HUES6 (cell line): ENCODE results near the gene ADA.

Experiments
- H3K27ac ChIP-seq: 2 replicates; pipeline ENCODE4 v1.7.0; 2013; ENCODE audit warnings: low read depth, mild to moderate bottlenecking, low read length, inconsistent platforms
- H3K27me3 ChIP-seq: 2 replicates; pipeline ENCODE4 v1.6.1; 2013; ENCODE audit warnings: low read length; ENCODE audit not compliant: control insufficient read depth, insufficient read depth
- H3K36me3 ChIP-seq: 2 replicates; pipeline ENCODE4 v1.6.1; 2013; ENCODE audit warnings: low read length; ENCODE audit not compliant: control insufficient read depth, insufficient read depth
- H3K4me1 ChIP-seq: 2 replicates; pipeline ENCODE4 v1.6.1; 2013; ENCODE audit warnings: low read length; ENCODE audit not compliant: control insufficient read depth, insufficient read depth
- H3K4me3 ChIP-seq: 2 replicates; pipeline ENCODE4 v1.5.1; 2013; ENCODE audit warnings: low read depth, low read length
- H3K9ac ChIP-seq: one replicate; pipeline ENCODE4 v1.6.1; 2013; ENCODE audit warnings: mild to moderate bottlenecking, low read length
- H3K9me3 ChIP-seq: 2 replicates; pipeline ENCODE4 v1.6.1; 2013; ENCODE audit warnings: low read depth, low read length; ENCODE audit not compliant: control insufficient read depth, insufficient read depth

The ADA gene

GRCh38 chr20:44624152-44624551 lies 27.3 kb downstream of the ADA start:
- Histone ChIP-seq H3K36me3 (peaks cover 31% of the 10 kb centered on the region), H3K9ac (no peak overlapping the region), H3K9me3 (peaks cover 7% of the 10 kb centered on the region; the same call in 1 of the 2 replicates), H3K27me3 (peaks cover 35% of the 10 kb centered on the region), H3K27ac (no peak overlapping the region), H3K4me3 (no peak overlapping the region), H3K4me1 (no peaks in the 10 kb centered on the region)

GRCh38 chr20:44622501-44623270 lies 28.8 kb downstream of the ADA start:
- peaks cover 7% of the 10 kb centered on the region; the same call in 1 of the 2 replicates for H3K9me3 ChIP-seq
- peaks cover 38% of the 10 kb centered on the region for H3K36me3 ChIP-seq
- peaks cover 47% of the 10 kb centered on the region for H3K27me3 ChIP-seq
- H3K4me1 ChIP-seq = peaks cover 5% of the 10 kb centered on the region; the same call in 1 of the 2 replicates
- no peak overlapping the region for H3K9ac ChIP-seq
- no peak overlapping the region for H3K27ac ChIP-seq
- no peak overlapping the region for H3K4me3 ChIP-seq

GRCh38 chr20:44621939-44622338 lies 29.6 kb downstream of the ADA start:
- peaks cover 38% of the 10 kb centered on the region for H3K36me3 ChIP-seq
- H3K4me3 ChIP-seq = no peak overlapping the region
- H3K4me1 ChIP-seq = peaks cover 12% of the 10 kb centered on the region
- H3K27me3 ChIP-seq = peaks cover 53% of the 10 kb centered on the region
- H3K9me3 ChIP-seq = peaks cover 7% of the 10 kb centered on the region; the same call in 1 of the 2 replicates
- H3K27ac ChIP-seq = no peak overlapping the region
- H3K9ac ChIP-seq = no peak overlapping the region

- peaks cover 38% of the 10 kb centered on the region for H3K36me3 ChIP-seq
- no peak overlapping the region for H3K27ac ChIP-seq
- no peak overlapping the region for H3K9ac ChIP-seq
- H3K27me3 ChIP-seq = peaks cover 57% of the 10 kb centered on the region
- H3K9me3 ChIP-seq = peaks cover 7% of the 10 kb centered on the region; the same call in 1 of the 2 replicates
- no peak overlapping the region for H3K4me3 ChIP-seq
- H3K4me1 ChIP-seq = peaks cover 18% of the 10 kb centered on the region
Measured at GRCh38 chr20:44621325-44621724, 30.2 kb downstream of the ADA start.

GRCh38 chr20:44620030-44620429 lies 31.5 kb downstream of the ADA start:
- H3K9ac ChIP-seq = no peak overlapping the region

GRCh38 chr20:44619294-44619693 lies 32.2 kb downstream of the ADA start:
- H3K9me3 ChIP-seq = peaks cover 7% of the 10 kb centered on the region; the same call in 1 of the 2 replicates
- H3K9ac ChIP-seq = no peak overlapping the region
- H3K4me1 ChIP-seq = peaks cover 35% of the 10 kb centered on the region
- no peak overlapping the region for H3K4me3 ChIP-seq
- peaks cover 66% of the 10 kb centered on the region for H3K27me3 ChIP-seq
- no peak overlapping the region for H3K27ac ChIP-seq
- H3K36me3 ChIP-seq = peaks cover 42% of the 10 kb centered on the region

More at GRCh38 chr20:44620030-44620429, 31.5 kb downstream of the ADA start:
- Histone ChIP-seq H3K27me3 (peaks cover 66% of the 10 kb centered on the region), H3K4me1 (peaks cover 31% of the 10 kb centered on the region), H3K9me3 (peaks cover 7% of the 10 kb centered on the region; the same call in 1 of the 2 replicates), H3K27ac (no peak overlapping the region), H3K4me3 (no peak overlapping the region), H3K36me3 (peaks cover 38% of the 10 kb centered on the region)

GRCh38 chr20:44618318-44618731 lies 33.2 kb downstream of the ADA start:
- H3K4me3 ChIP-seq = no peak overlapping the region
- H3K27ac ChIP-seq = no peak overlapping the region
- peaks cover 40% of the 10 kb centered on the region for H3K36me3 ChIP-seq
- H3K27me3 ChIP-seq = peaks cover 66% of the 10 kb centered on the region
- H3K4me1 ChIP-seq = peaks cover 35% of the 10 kb centered on the region
- H3K9ac ChIP-seq = no peak overlapping the region
- peaks cover 7% of the 10 kb centered on the region; the same call in 1 of the 2 replicates for H3K9me3 ChIP-seq

- H3K36me3 ChIP-seq = peaks cover 32% of the 10 kb centered on the region
- H3K4me1 ChIP-seq = peaks cover 35% of the 10 kb centered on the region
Measured at GRCh38 chr20:44616604-44616964, 34.9 kb downstream of the ADA start.

GRCh38 chr20:44615876-44616603 lies 35.5 kb downstream of the ADA start:
- H3K4me3 ChIP-seq = no peak overlapping the region
- no peak overlapping the region for H3K9ac ChIP-seq
- H3K27me3 ChIP-seq = peaks cover 50% of the 10 kb centered on the region
- H3K4me1 ChIP-seq = peaks cover 35% of the 10 kb centered on the region
- H3K9me3 ChIP-seq = no peaks in the 10 kb centered on the region
- H3K27ac ChIP-seq = no peak overlapping the region
- H3K36me3 ChIP-seq = peaks cover 31% of the 10 kb centered on the region

More at GRCh38 chr20:44616604-44616964, 34.9 kb downstream of the ADA start:
- Histone ChIP-seq H3K9ac (no peak overlapping the region), H3K4me3 (no peak overlapping the region), H3K27ac (no peak overlapping the region), H3K27me3 (peaks cover 55% of the 10 kb centered on the region), H3K9me3 (no peaks in the 10 kb centered on the region)

GRCh38 chr20:44615169-44615791 lies 36.2 kb downstream of the ADA start:
- Histone ChIP-seq H3K27ac (no peak overlapping the region), H3K9me3 (no peaks in the 10 kb centered on the region), H3K36me3 (peaks cover 23% of the 10 kb centered on the region), H3K4me1 (peaks cover 35% of the 10 kb centered on the region), H3K9ac (no peak overlapping the region), H3K27me3 (peaks cover 42% of the 10 kb centered on the region), H3K4me3 (no peak overlapping the region)
